ENCODE data around the gene IMPG2.

- TF ChIP-seq CTCF (conservative IDR thresholded peaks at IDR 0.05 in 1 of 2, IDR thresholded peaks at IDR 0.05 in 1 of 2; ENCODE audit: low read depth in 1 of 2, low read length in 2 of 2): no peak
- TF ChIP-seq EZH2 (IDR thresholded peaks at IDR 0.05; ENCODE audit: low read length, missing control alignments): no peak
Observed at GRCh38 chr3:101243285-101244211, 76.8 kb downstream of the IMPG2 start.

Measured in fibroblast of lung (primary cell).